Esophagus (tissue), 2 donors: Measurements from ENCODE around the gene TMEM154. TPM values are rescaled to one million over a fixed set of nuclear protein-coding genes. Genes with fewer than 3 reads are reported as not detected.

Experiments
- H3K27ac ChIP-seq, 2 donors: one replicate each; pipeline ENCODE4 v1.5.1; 2013; ENCODE audit warnings: low read depth in 2 of 2, mild to moderate bottlenecking in 2 of 2, inconsistent platforms in 1 of 2, low read length in 1 of 2, moderate library complexity in 1 of 2
- H3K27me3 ChIP-seq, 2 donors: one replicate each; pipeline ENCODE4 v1.6.1; 2013; ENCODE audit warnings: low read length in 2 of 2, control low read depth in 1 of 2, mild to moderate bottlenecking in 1 of 2; ENCODE audit not compliant: insufficient read depth in 2 of 2, control insufficient read depth in 1 of 2
- H3K36me3 ChIP-seq, 2 donors: one replicate each; pipeline ENCODE4 v1.6.1; 2013; ENCODE audit warnings: low read length in 1 of 2; ENCODE audit not compliant: control insufficient read depth in 2 of 2, insufficient read depth in 2 of 2
- H3K4me1 ChIP-seq, 2 donors: one replicate each; pipeline ENCODE4 v1.6.1; 2013; ENCODE audit warnings: low read length in 1 of 2; ENCODE audit not compliant: control insufficient read depth in 2 of 2, insufficient read depth in 2 of 2
- H3K4me3 ChIP-seq, 2 donors: one replicate each; pipeline ENCODE4 v1.5.1; 2013; ENCODE audit warnings: low read length in 2 of 2, mild to moderate bottlenecking in 2 of 2, low read depth in 1 of 2, moderate library complexity in 1 of 2
- H3K9me3 ChIP-seq, 2 donors: one replicate each; pipeline ENCODE4 v1.6.1; 2013; ENCODE audit warnings: mild to moderate bottlenecking in 2 of 2, low read depth in 1 of 2, low read length in 1 of 2, moderate library complexity in 1 of 2; ENCODE audit not compliant: control insufficient read depth in 2 of 2, insufficient read depth in 1 of 2
- WGBS, 2 donors: extraction: QIAGEN DNeasy Blood & Tissue Kit; methylation state at CpG; one replicate each; pipeline ENCODE4 v1.1.7; 2013; 5-methylcytosine and 5-hydroxymethylcytosine counted together
- polyA plus RNA-seq, 2 donors: library from polyadenylated mRNA; stranded (reverse); fragments of 200-250 nt; gene quantifications; one replicate each; pipeline ENCODE4 v1.2.3, GENCODE V29; 2013
- donor health status: healthy with polysubstance abuse.
- donor health status: Bipolar disorder and iron deficiency.

Gene TMEM154
- polyA plus RNA-seq, 2 donors, result 17.7 to 24.2 TPM

- Histone ChIP-seq H3K4me1 (peaks cover 0 to 7% of the 10 kb centered on the region in 2 donors), H3K27ac (peak overlapping the region; percentile 86 to 87), H3K9me3 (no peaks in the 10 kb centered on the region), H3K36me3 (no peaks in the 10 kb centered on the region), H3K27me3 (no peaks in the 10 kb centered on the region), H3K4me3 (no peak overlapping the region)
- 0 to 13% methylated on average over 1 of the region's 1 CpG for WGBS, 2 donors
Observed at GRCh38 chr4:152698089-152698499, 18.3 kb upstream of the TMEM154 start.

GRCh38 chr4:152697284-152698088 lies 17.7 kb upstream of the TMEM154 start:
- no peaks in the 10 kb centered on the region for H3K9me3 ChIP-seq
- no peaks in the 10 kb centered on the region for H3K36me3 ChIP-seq
- peak overlapping the region; percentile 86 to 87 for H3K27ac ChIP-seq
- WGBS, 2 donors, result 36 to 43% methylated on average over 3 of the region's 3 CpGs
- no peak overlapping the region for H3K4me3 ChIP-seq
- H3K4me1 ChIP-seq, result peaks cover 0 to 7% of the 10 kb centered on the region in 2 donors
- no peaks in the 10 kb centered on the region for H3K27me3 ChIP-seq

- Histone ChIP-seq H3K4me1 (peaks cover 0 to 7% of the 10 kb centered on the region in 2 donors), H3K36me3 (no peaks in the 10 kb centered on the region), H3K4me3 (no peak overlapping the region), H3K27ac (peak overlapping the region; percentile 87 to 92), H3K27me3 (no peaks in the 10 kb centered on the region), H3K9me3 (no peaks in the 10 kb centered on the region)
- 28 to 37% methylated on average over 5 of the region's 5 CpGs for WGBS, 2 donors
Observed at GRCh38 chr4:152696764-152697261, 17.0 kb upstream of the TMEM154 start.

- no peak overlapping the region for H3K4me3 ChIP-seq
- H3K36me3 ChIP-seq, result no peaks in the 10 kb centered on the region
- H3K27me3 ChIP-seq, result no peaks in the 10 kb centered on the region
- H3K9me3 ChIP-seq, result no peaks in the 10 kb centered on the region
- 57 to 73% methylated on average over 5 of the region's 5 CpGs for WGBS, 2 donors
- peak overlapping the region; percentile 61 to 79 for H3K27ac ChIP-seq
- peaks cover 0 to 7% of the 10 kb centered on the region in 2 donors for H3K4me1 ChIP-seq
Observed at GRCh38 chr4:152693871-152694270, 14.1 kb upstream of the TMEM154 start.

- no peaks in the 10 kb centered on the region for H3K9me3 ChIP-seq
- H3K27me3 ChIP-seq, result no peaks in the 10 kb centered on the region
- no peaks in the 10 kb centered on the region for H3K36me3 ChIP-seq
- H3K4me3 ChIP-seq, result no peak overlapping the region
- H3K27ac ChIP-seq, result no peak overlapping the region
- WGBS, 2 donors, result 70 to 77% methylated on average over 1 of the region's 1 CpG
- H3K4me1 ChIP-seq, result peaks cover 0 to 3% of the 10 kb centered on the region in 2 donors
Observed at GRCh38 chr4:152691761-152692160, 12.0 kb upstream of the TMEM154 start.

- 72 to 79% methylated on average over 4 of the region's 4 CpGs for WGBS, 2 donors
- H3K27ac ChIP-seq, result no peak overlapping the region
- no peaks in the 10 kb centered on the region for H3K9me3 ChIP-seq
- peaks cover 0 to 2% of the 10 kb centered on the region in 2 donors for H3K4me1 ChIP-seq
- H3K36me3 ChIP-seq, result no peaks in the 10 kb centered on the region
- no peaks in the 10 kb centered on the region for H3K27me3 ChIP-seq
- H3K4me3 ChIP-seq, result no peak overlapping the region
Observed at GRCh38 chr4:152690706-152691651, 11.2 kb upstream of the TMEM154 start.

- no peaks in the 10 kb centered on the region for H3K27me3 ChIP-seq
- no peaks in the 10 kb centered on the region for H3K9me3 ChIP-seq
- 80 to 88% methylated on average over 7 of the region's 7 CpGs for WGBS, 2 donors
- no peaks in the 10 kb centered on the region for H3K36me3 ChIP-seq
- H3K4me1 ChIP-seq, result no peaks in the 10 kb centered on the region
- H3K4me3 ChIP-seq, result no peak overlapping the region
- H3K27ac ChIP-seq, result no peak overlapping the region
Observed at GRCh38 chr4:152689615-152690501, 10.1 kb upstream of the TMEM154 start.

GRCh38 chr4:152687974-152688599 lies 8.3 kb upstream of the TMEM154 start:
- no peak overlapping the region for H3K4me3 ChIP-seq
- peaks cover 0 to 7% of the 10 kb centered on the region in 2 donors for H3K4me1 ChIP-seq
- H3K36me3 ChIP-seq, result no peaks in the 10 kb centered on the region
- no peaks in the 10 kb centered on the region for H3K27me3 ChIP-seq
- no peaks in the 10 kb centered on the region for H3K9me3 ChIP-seq
- no peak overlapping the region for H3K27ac ChIP-seq
- 55 to 64% methylated on average over 2 of the region's 2 CpGs for WGBS, 2 donors
